OCI-LY1 (cell line): ENCODE measurements around the gene LIPT2.

Experiments
- H2AFZ ChIP-seq: fragments of 200-600 bp; sonication (generic), shearing (Covaris generic); 2 replicates; pipeline ENCODE4 v1.6.0; 2014; ENCODE audit warnings: antibody characterized with exemption, mild to moderate bottlenecking, low read length
- H3F3A ChIP-seq: fragments of 200-600 bp; sonication (generic), shearing (Covaris generic); 2 replicates; pipeline ENCODE4 v1.6.0; 2014; ENCODE audit warnings: mild to moderate bottlenecking, antibody characterized with exemption, low read length, moderate library complexity; ENCODE audit not compliant: insufficient read depth
- H3K27ac ChIP-seq: fragments of 200-600 bp; sonication (generic); 2 replicates; pipeline ENCODE4 v1.5.1; 2014; ENCODE audit warnings: low read length, mixed run types, mild to moderate bottlenecking, low read depth; ENCODE audit not compliant: poor library complexity, severe bottlenecking
- H3K27me3 ChIP-seq: fragments of 200-600 bp; sonication (generic); 2 replicates; pipeline ENCODE4 v1.6.0; 2014; ENCODE audit warnings: antibody characterized with exemption, mild to moderate bottlenecking, low read length, moderate library complexity; ENCODE audit not compliant: insufficient read depth
- H3K36me3 ChIP-seq: fragments of 200-600 bp; sonication (generic); 2 replicates; pipeline ENCODE4 v1.6.1; 2014; ENCODE audit warnings: mild to moderate bottlenecking, antibody characterized with exemption, low read length, moderate library complexity, mixed read lengths; ENCODE audit not compliant: insufficient read depth
- H3K4me1 ChIP-seq: fragments of 200-600 bp; sonication (generic); 2 replicates; pipeline ENCODE4 v1.5.1; 2014; ENCODE audit warnings: mild to moderate bottlenecking, low read length, moderate library complexity; ENCODE audit not compliant: insufficient read depth, severe bottlenecking
- H3K4me2 ChIP-seq: fragments of 200-600 bp; sonication (generic), shearing (Covaris generic); 2 replicates; pipeline ENCODE4 v1.6.1; 2014; ENCODE audit warnings: low read length
- H3K4me3 ChIP-seq: fragments of 200-600 bp; sonication (generic); 2 replicates; pipeline ENCODE4 v1.5.1; 2014; ENCODE audit warnings: low read length, low read depth, mild to moderate bottlenecking, mixed read lengths; ENCODE audit not compliant: poor library complexity, severe bottlenecking
- H3K79me2 ChIP-seq: fragments of 200-600 bp; shearing (Covaris generic); 2 replicates; pipeline ENCODE4 v1.6.1; 2016; ENCODE audit warnings: mixed run types, low read length, mixed read lengths; ENCODE audit not compliant: insufficient read depth
- H3K9ac ChIP-seq: fragments of 200-600 bp; sonication (generic), shearing (Covaris generic); 2 replicates; pipeline ENCODE4 v1.6.1; 2014; ENCODE audit warnings: mild to moderate bottlenecking, low read length, mixed read lengths
- H3K9me2 ChIP-seq: fragments of 200-600 bp; sonication (generic), shearing (Covaris generic); 2 replicates; pipeline ENCODE4 v1.6.1; 2014; ENCODE audit warnings: low read depth, mild to moderate bottlenecking, low read length, mixed read lengths
- H3K9me3 ChIP-seq: fragments of 200-600 bp; shearing (Covaris generic); 2 replicates; pipeline ENCODE4 v1.6.1; 2014; ENCODE audit warnings: low read length, mixed read lengths
- H4K20me1 ChIP-seq: fragments of 200-600 bp; sonication (generic), shearing (Covaris generic); 2 replicates; pipeline ENCODE4 v1.6.0; 2016; ENCODE audit warnings: mild to moderate bottlenecking, low read length; ENCODE audit not compliant: insufficient read depth
- CTCF ChIP-seq: fragments of 200-600 bp; sonication (generic), shearing (Covaris generic); IDR thresholded peaks from 2 replicates; pipeline ENCODE4 v1.5.1; 2017; ENCODE audit warnings: mild to moderate bottlenecking, antibody characterized with exemption, low read length, moderate library complexity, mixed read lengths
- EZH2 ChIP-seq: fragments of 200-600 bp; sonication (generic), shearing (Covaris generic); IDR thresholded peaks from 2 replicates; pipeline ENCODE4 v1.8.0; 2017; ENCODE audit warnings: borderline replicate concordance, mixed run types, mild to moderate bottlenecking, antibody characterized with exemption, low read length, moderate library complexity, mixed read lengths

The LIPT2 gene

GRCh38 chr11:74444173-74444826 lies 49.2 kb downstream of the LIPT2 start:
- Histone ChIP-seq H3K9me3 (no peaks in the 10 kb centered on the region), H2AFZ (no peak overlapping the region), H3K36me3 (no peaks in the 10 kb centered on the region), H3K4me2 (no peak overlapping the region), H3K4me1 (no peaks in the 10 kb centered on the region), H4K20me1 (no peaks in the 10 kb centered on the region), H3K9me2 (no peaks in the 10 kb centered on the region), H3K27me3 (0 out of 2 replicates have a peak, but pooled peaks cover 11% of the 10 kb centered on the region), H3F3A (no peaks in the 10 kb centered on the region), H3K4me3 (no peak overlapping the region), H3K9ac (no peak overlapping the region), H3K79me2 (no peaks in the 10 kb centered on the region), H3K27ac (no peak overlapping the region)
- TF ChIP-seq CTCF (no peak), EZH2 (no peak)

- no peak for TF ChIP-seq EZH2
- TF ChIP-seq CTCF = no peak
- Histone ChIP-seq H3K36me3 (no peaks in the 10 kb centered on the region), H3K27me3 (0 out of 2 replicates have a peak, but pooled peaks cover 11% of the 10 kb centered on the region), H3F3A (no peaks in the 10 kb centered on the region), H3K4me1 (no peaks in the 10 kb centered on the region), H2AFZ (no peak overlapping the region), H3K9ac (no peak overlapping the region), H3K4me2 (no peak overlapping the region), H3K79me2 (no peaks in the 10 kb centered on the region), H3K27ac (no peak overlapping the region), H3K9me2 (no peaks in the 10 kb centered on the region), H4K20me1 (no peaks in the 10 kb centered on the region), H3K9me3 (no peaks in the 10 kb centered on the region), H3K4me3 (no peak overlapping the region)
Observed at GRCh38 chr11:74443071-74443864, 50.3 kb downstream of the LIPT2 start.

GRCh38 chr11:74442636-74443035 lies 50.9 kb downstream of the LIPT2 start:
- no peak overlapping the region for H3K27ac ChIP-seq
- H3K4me1 ChIP-seq = no peaks in the 10 kb centered on the region
- H3K9ac ChIP-seq = no peak overlapping the region
- no peak overlapping the region for H2AFZ ChIP-seq
- H3K4me2 ChIP-seq = no peak overlapping the region
- no peak overlapping the region for H3K4me3 ChIP-seq
- H3K79me2 ChIP-seq = no peaks in the 10 kb centered on the region
- no peaks in the 10 kb centered on the region for H3F3A ChIP-seq
- no peaks in the 10 kb centered on the region for H3K9me3 ChIP-seq
- H3K36me3 ChIP-seq = no peaks in the 10 kb centered on the region
- TF ChIP-seq CTCF = no peak
- no peak for TF ChIP-seq EZH2
- H3K27me3 ChIP-seq = 0 out of 2 replicates have a peak, but pooled peaks cover 11% of the 10 kb centered on the region
- H3K9me2 ChIP-seq = no peaks in the 10 kb centered on the region
- H4K20me1 ChIP-seq = no peaks in the 10 kb centered on the region
